ENCODE measurements around the gene RTTN.

- TF ChIP-seq CTCF (conservative IDR thresholded peaks at IDR 0.05) (no peak), EZH2 (IDR thresholded peaks at IDR 0.05; ENCODE audit: low read depth) (no peak)
These were observed 55.7 kb downstream of the RTTN start for GRCh38 chr18:70149616-70150301.

Data from PC-9 (cell line).